Activated CD4-positive, alpha-beta T cell treated with anti-CD3 and anti-CD28 coated beads, Interleukin-2, amount 50 U/mL, for 16 hours (primary cell): ENCODE results near the gene VPS39.

Experiments
- DNase-seq: peaks from one replicate; pipeline ENCODE4 v3.0.0-alpha.2; 2020

The VPS39 gene

GRCh38 chr15:42123546-42123945 lies 84.6 kb downstream of the VPS39 start:
- DNase-seq = no peak

- no peak for DNase-seq
Observed at GRCh38 chr15:42121682-42122081, 86.4 kb downstream of the VPS39 start.

DNA sequence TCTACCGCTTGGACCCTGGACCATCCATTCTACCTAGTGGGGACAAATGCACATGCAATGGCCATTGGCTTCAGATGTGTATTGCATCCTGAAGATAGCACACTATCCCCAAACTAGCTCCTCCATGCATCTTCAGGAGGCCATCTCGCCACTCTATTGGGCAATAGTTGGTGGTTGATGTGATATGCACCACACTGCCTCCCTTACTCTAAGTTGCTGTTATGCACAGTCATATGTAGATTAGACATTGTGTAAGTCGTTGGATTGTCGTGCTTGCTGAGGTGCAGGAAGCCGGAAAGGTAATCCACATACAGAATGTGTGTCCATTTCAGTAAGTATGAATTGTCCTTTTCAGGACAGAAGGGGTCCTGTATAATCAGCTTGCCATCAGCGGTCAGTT lies 87.1 kb downstream of the VPS39 start:
- peak; percentile 20 for DNase-seq

GRCh38 chr15:42120285-42120684 lies 87.8 kb downstream of the VPS39 start:
- no peak for DNase-seq

- no peak for DNase-seq
Observed at GRCh38 chr15:42119446-42119760, 88.7 kb downstream of the VPS39 start.

- no peak for DNase-seq
Observed at GRCh38 chr15:42118650-42119445, 89.3 kb downstream of the VPS39 start.

- DNase-seq = peak; percentile 33
Observed at GRCh38 chr15:42111924-42112323, 96.2 kb downstream of the VPS39 start.

GRCh38 chr15:42110367-42110766 lies 97.7 kb downstream of the VPS39 start:
- no peak for DNase-seq

DNA sequence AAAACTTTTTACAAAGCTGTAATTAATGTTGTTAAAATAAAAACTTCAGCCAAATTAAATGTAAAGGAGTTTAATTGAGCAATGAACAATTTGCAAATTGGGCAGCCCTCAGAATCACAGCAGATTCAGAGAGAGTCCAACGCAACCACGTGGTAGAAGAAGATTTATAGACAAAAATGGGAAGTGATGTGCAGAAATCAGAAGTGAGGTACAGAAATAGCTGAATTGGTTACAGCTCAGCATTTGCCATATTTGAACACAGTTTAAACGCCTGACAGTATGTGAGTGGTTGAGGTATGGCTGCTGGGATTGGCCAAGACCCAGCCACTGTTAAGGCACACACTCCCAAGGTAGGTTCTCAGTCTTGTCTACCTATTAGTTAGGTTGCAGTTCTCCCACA lies 99.3 kb downstream of the VPS39 start:
- DNase-seq = no peak
